Smooth muscle cell (in vitro differentiated cells): ENCODE measurements around the gene KCNB1. TPM values are rescaled to one million over a fixed set of nuclear protein-coding genes. Genes with fewer than 3 reads are reported as not detected.
A peak's percentile ranks its signal among the peaks of the same experiment; 100 is the strongest.

ENCODE experiments used
- DNase-seq: peaks from one replicate; lab custom pipeline; 2025; ENCODE audit not compliant: unreplicated experiment; lab: John Stamatoyannopoulos, UW
- H2AFZ ChIP-seq: fragments of 200-600 bp; sonication (generic); 2 replicates; pipeline ENCODE4 v1.6.0; 2016; ENCODE audit warnings: antibody characterized with exemption, low read depth, mild to moderate bottlenecking
- H3F3A ChIP-seq: fragments of 200-600 bp; sonication (generic); 2 replicates; pipeline ENCODE4 v1.6.0; 2017; ENCODE audit warnings: antibody characterized with exemption, low read depth
- H3K27ac ChIP-seq: fragments of 200-600 bp; sonication (generic); 2 replicates; pipeline ENCODE4 v1.5.1; 2016; ENCODE audit warnings: low read depth, mild to moderate bottlenecking
- H3K27me3 ChIP-seq: fragments of 200-600 bp; sonication (generic); 2 replicates; pipeline ENCODE4 v1.6.1; 2016; ENCODE audit warnings: low read depth, mild to moderate bottlenecking
- H3K36me3 ChIP-seq: fragments of 200-600 bp; sonication (generic); 2 replicates; pipeline ENCODE4 v1.5.1; 2016; ENCODE audit warnings: low read depth
- H3K4me1 ChIP-seq: fragments of 200-600 bp; sonication (generic); 2 replicates; pipeline ENCODE4 v1.5.1; 2016; ENCODE audit warnings: low read depth
- H3K4me2 ChIP-seq: fragments of 200-600 bp; sonication (generic); 2 replicates; pipeline ENCODE4 v1.6.0; 2016; ENCODE audit warnings: mild to moderate bottlenecking
- H3K4me3 ChIP-seq: fragments of 200-600 bp; sonication (generic); 2 replicates; pipeline ENCODE4 v1.5.1; 2016; ENCODE audit warnings: mild to moderate bottlenecking
- H3K79me2 ChIP-seq: fragments of 200-600 bp; sonication (generic); 2 replicates; pipeline ENCODE4 v1.6.0; 2016; ENCODE audit warnings: low read depth, mild to moderate bottlenecking
- H3K9ac ChIP-seq: fragments of 200-600 bp; sonication (generic); 2 replicates; pipeline ENCODE4 v1.6.0; 2016; ENCODE audit warnings: low read depth
- H3K9me3 ChIP-seq: fragments of 200-600 bp; sonication (generic); replicated peaks from 2 replicates; pipeline ENCODE4 v1.5.1; 2016; ENCODE audit warnings: low read depth
- H4K20me1 ChIP-seq: fragments of 200-600 bp; sonication (generic); 2 replicates; pipeline ENCODE4 v1.6.0; 2016; ENCODE audit warnings: low read depth
- CTCF ChIP-seq: fragments of 200-600 bp; sonication (generic); IDR thresholded peaks from 2 replicates; pipeline ENCODE4 v1.5.1; 2017; ENCODE audit warnings: borderline replicate concordance, mild to moderate bottlenecking, antibody characterized with exemption; ENCODE audit not compliant: insufficient read depth, poor library complexity, severe bottlenecking
- WGBS: methylation state at CpG from one replicate; pipeline ENCODE4 v1.1.7; 2016; ENCODE audit warnings: low lambda C conversion rate; 5-methylcytosine and 5-hydroxymethylcytosine counted together
- polyA plus RNA-seq: library from polyadenylated mRNA; unstranded; fragments of >200 nt; fragmentation: Nextera tagmentation; extraction: Ambion mirVana; gene quantifications from 2 replicates; pipeline ENCODE4 v1.2.1, GENCODE V29; 2016
- total RNA-seq: library from RNA; depleted of rRNA; stranded (reverse); fragments of >200 nt; gene quantifications from 2 replicates; pipeline ENCODE4 v1.2.3, GENCODE V29; 2014

Gene KCNB1
- total RNA-seq, result not detected in 2 replicates
- polyA plus RNA-seq, result 0.04 TPM in 1 of 2 replicates, not detected in the other

GRCh38 chr20:49482621-49483017 is at the start of gene KCNB1:
TSS of gene KCNB1 (minus strand) at chr20:49482668. CDS start at chr20:49482480, 188 bp downstream.
- no peak for TF ChIP-seq CTCF
- no peak within 1 kb of the TSS for H3K27ac ChIP-seq
- H3K9me3 ChIP-seq, result no peaks in the 10 kb centered on the region
- 2% methylated on average over 11 of the region's 34 CpGs for WGBS
- H3K4me3 ChIP-seq, result no peak within 1 kb of the TSS
- no peaks in the 10 kb centered on the region for H3K79me2 ChIP-seq
- peaks cover 57% of the 10 kb centered on the region for H3K27me3 ChIP-seq
- no peak within 1 kb of the TSS for H3K9ac ChIP-seq
- no peaks in the 10 kb centered on the region for H3F3A ChIP-seq
- peaks cover 5% of the 10 kb centered on the region for H3K4me1 ChIP-seq
- no peaks in the 10 kb centered on the region for H3K36me3 ChIP-seq
- no peak within 1 kb of the TSS for H3K4me2 ChIP-seq
- H2AFZ ChIP-seq, result no peak within 1 kb of the TSS
- no peaks in the 10 kb centered on the region for H4K20me1 ChIP-seq
- DNase-seq, result peak; percentile 51

- Histone ChIP-seq H3K27me3 (no peaks in the 10 kb centered on the region), H2AFZ (no peak overlapping the region), H3K4me1 (no peaks in the 10 kb centered on the region), H3K27ac (no peak overlapping the region), H3K36me3 (no peaks in the 10 kb centered on the region), H3K4me2 (no peak overlapping the region), H3K4me3 (no peak overlapping the region), H3K9me3 (no peaks in the 10 kb centered on the region), H3K9ac (no peak overlapping the region), H3K79me2 (no peaks in the 10 kb centered on the region), H4K20me1 (no peaks in the 10 kb centered on the region), H3F3A (no peaks in the 10 kb centered on the region)
- 90% methylated on average over 5 of the region's 5 CpGs for WGBS
- no peak for TF ChIP-seq CTCF
- DNase-seq, result no peak
Observed at GRCh38 chr20:49529470-49529869, 47.0 kb upstream of the KCNB1 start.

GRCh38 chr20:49526568-49526967 is 44.1 kb upstream of the KCNB1 start:
- Histone ChIP-seq H2AFZ (no peak overlapping the region), H3K27me3 (no peaks in the 10 kb centered on the region), H3K9ac (no peak overlapping the region), H3K36me3 (no peaks in the 10 kb centered on the region), H3K4me2 (no peak overlapping the region), H4K20me1 (no peaks in the 10 kb centered on the region), H3K27ac (no peak overlapping the region), H3K9me3 (no peaks in the 10 kb centered on the region), H3K4me3 (no peak overlapping the region), H3K4me1 (no peaks in the 10 kb centered on the region), H3K79me2 (no peaks in the 10 kb centered on the region), H3F3A (no peaks in the 10 kb centered on the region)
- no peak for DNase-seq
- TF ChIP-seq CTCF, result no peak
- WGBS, result 84% methylated on average over 2 of the region's 2 CpGs

- no peak overlapping the region for H3K9ac ChIP-seq
- no peaks in the 10 kb centered on the region for H3K4me1 ChIP-seq
- H3K4me2 ChIP-seq, result no peak overlapping the region
- no peak for DNase-seq
- H3K79me2 ChIP-seq, result no peaks in the 10 kb centered on the region
- H4K20me1 ChIP-seq, result no peaks in the 10 kb centered on the region
- H3F3A ChIP-seq, result no peaks in the 10 kb centered on the region
- H2AFZ ChIP-seq, result no peak overlapping the region
- H3K27me3 ChIP-seq, result no peaks in the 10 kb centered on the region
- no peak for TF ChIP-seq CTCF
- 93% methylated on average over 6 of the region's 6 CpGs for WGBS
- H3K27ac ChIP-seq, result no peak overlapping the region
- no peaks in the 10 kb centered on the region for H3K36me3 ChIP-seq
- H3K4me3 ChIP-seq, result no peak overlapping the region
- H3K9me3 ChIP-seq, result no peaks in the 10 kb centered on the region
Observed at GRCh38 chr20:49526056-49526455, 43.6 kb upstream of the KCNB1 start.
